GM19043 (cell line): ENCODE results near the gene METTL21A.
"Not testable (repeated sequence)": the region's sequence is repeated elsewhere in the genome, so short reads cannot be mapped to it uniquely, and the experiment has no call there.

ENCODE experiments used
- ATAC-seq: cut with Tn5 transposase; IDR thresholded peaks from one replicate; pipeline ENCODE4 v1.9.1; 2021; ENCODE audit warnings: low read depth; ENCODE audit not compliant: unreplicated experiment

Gene METTL21A

DNA sequence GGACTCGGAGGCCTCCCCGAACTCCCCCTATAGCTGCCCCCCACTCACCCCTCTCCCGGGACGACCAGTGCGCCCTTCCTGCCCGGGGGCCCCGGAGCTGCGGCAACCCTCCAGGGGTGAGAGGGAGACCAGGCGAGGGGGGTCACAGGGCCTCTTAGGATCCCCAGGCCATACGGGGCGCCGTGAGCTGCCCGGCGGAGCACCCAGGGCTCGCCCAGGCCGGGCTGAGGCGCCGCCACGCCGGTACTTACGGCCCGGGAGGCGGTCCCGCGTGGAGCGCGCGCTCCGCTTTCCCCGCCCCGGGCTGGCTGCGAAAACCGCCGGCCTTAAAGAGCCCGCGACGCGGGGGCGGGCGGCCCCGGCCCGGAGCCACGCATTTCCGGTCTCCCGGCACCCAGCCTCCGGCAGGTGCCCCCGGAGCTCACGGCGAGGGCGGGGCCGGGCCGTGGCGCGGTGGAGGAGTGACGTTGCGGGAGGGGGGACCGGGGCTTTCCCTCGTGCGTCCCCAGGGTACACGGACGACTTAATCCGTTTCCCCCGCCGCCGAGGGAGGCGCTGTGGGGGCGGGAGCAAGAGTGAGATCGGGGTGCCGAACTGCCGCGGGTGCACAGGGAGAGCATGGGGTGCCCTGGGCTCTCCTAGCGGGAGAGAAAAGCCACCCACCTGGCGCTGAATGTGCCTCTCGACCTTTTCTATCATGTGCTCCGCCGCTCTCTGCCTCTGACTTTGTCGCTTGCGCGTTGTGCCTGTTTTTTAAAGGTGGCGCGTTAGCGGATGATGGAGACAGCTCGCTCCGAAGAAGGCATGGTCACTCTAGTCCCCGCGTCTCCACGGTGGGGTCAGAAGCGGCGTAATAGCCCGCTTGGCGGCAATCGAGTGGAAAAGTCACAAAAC is at the start of gene METTL21A:
Gene METTL21A, minus strand, starts transcription at position 381 of the 894 bp plus-strand sequence. CDS start 1,019 bp downstream, outside the sequence.
- peak; percentile 47 for ATAC-seq

DNA sequence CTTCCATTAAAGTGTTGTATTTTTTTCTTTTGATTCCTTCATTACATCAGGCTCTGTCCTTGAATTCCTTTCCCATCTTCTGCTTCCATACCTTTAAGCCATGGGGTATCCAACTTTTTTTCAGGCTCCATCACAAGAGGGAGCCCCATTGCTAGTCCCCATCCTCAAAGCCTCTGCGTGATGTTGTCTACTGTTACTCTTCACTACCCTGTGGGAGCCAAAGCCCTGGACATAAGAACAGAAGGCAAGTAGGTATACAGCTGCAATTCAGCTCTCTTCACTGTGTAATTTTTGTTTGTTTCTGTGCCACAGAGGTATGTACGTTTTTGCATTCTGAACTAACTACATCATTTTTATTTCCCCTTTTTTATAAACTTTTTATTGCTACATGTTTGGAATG is 49.6 kb upstream of the METTL21A start:
- no peak for ATAC-seq

DNA sequence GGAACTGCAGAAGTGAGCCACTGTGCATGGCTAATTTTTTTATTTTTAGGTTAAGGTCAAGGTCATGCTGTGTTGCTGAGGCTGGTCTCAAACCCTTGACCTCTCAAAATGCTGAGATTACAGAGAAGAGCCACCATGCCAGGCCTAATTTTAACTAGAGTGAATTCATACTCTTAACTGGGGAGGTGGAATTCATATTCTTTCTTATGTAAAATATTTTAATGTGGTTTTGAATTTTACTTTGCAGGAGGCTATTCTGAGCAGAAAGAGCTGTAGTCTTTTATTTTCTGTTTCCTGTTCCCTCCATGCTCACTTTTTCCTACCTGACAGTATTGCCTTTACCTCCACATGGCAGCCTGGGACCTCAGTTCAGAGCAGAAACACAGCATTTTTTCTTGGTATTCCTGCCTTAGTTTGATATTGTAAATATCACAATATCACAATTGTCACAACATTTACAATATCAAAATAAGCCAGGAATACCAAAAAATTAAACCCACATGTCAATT is 49.1 kb upstream of the METTL21A start:
- no peak for ATAC-seq

DNA sequence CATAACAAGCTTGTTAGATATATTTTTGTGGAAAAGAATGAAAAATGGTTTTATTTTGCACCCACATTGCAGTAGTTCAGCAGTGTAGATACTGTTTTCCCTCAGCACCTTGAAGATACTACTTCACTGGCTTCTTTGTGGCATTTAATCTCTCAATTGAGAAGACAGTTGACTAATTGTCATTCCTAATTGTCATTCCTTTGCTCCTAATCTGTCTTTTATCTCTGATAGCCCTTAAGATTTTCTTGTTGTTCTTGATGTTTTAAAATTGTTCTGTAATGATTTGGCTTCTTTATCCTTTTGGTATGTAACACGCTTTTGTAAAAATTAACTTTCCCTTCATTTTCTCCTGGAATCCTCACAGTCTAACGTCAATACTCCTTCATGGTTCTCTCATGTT is 48.2 kb upstream of the METTL21A start:
- ATAC-seq = no peak

DNA sequence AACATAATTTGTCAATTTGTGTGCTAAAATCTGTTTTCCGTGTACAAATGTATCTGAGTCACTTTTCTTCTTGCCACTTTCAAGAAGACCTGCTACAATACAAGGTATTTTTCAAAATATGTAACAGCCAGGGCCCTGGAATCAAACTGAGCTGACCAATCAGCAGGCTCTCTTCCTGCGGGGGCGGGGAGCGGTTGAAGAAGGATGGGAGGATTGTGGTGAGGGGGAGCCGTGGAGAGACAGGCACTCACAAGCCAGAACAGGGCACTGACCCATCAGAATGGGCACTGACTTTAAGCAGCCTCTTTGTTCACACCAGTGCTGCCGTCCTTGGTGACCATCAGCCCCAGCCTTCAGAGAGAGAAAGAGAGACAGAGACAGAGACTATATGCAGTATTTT is 45.7 kb upstream of the METTL21A start:
- ATAC-seq = no peak

DNA sequence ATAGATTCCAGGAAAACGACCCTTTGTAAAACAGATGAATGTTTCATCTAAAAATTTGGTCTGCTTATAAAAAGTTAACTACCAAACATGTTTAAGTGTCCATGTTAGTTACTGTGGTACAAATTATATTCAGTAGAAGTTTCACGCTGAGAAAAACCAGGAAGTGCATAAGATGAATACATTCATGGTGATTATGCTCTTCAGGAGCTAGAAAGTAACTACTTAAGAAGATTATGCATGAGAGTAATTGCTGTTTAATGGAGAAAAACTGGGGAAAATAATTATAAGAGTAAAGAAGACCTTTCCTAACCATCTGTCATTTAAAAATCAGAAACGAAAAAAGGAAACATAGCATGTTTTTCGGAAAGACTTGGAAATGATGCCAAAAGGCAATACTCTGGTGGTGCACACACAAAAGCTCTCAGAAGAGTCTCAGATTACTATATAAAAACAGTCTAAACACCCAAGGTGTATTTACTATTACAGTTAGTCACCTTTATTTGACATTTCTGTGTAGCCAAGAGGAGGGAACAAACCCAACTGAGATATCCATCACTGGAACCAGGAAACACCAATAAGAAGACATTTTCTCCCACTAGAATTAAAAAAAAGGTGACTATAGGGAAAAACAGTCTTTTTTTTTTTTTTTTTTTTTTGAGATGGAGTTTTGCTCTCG is 38.8 kb upstream of the METTL21A start:
- no peak for ATAC-seq

DNA sequence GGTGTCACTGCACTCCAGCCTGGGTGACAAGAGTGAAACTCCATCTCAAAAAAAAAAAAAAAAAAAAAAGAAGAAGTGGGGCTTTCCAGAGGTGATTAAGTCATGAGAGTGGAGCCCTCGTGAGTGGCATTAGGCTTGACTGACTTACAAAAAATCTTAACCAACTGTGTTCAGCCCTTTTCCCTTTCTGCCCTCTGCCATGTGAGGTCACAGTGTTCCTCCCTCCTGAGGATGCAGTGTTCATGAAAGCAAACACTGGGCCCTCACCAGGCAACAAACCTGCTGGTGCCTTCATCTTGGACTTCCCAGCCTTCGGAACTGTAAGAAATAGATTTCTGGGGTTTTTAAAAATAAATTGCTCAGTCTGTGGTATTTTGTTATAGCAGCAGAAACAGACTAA is 37.0 kb upstream of the METTL21A start:
- ATAC-seq = peak; percentile 93

DNA sequence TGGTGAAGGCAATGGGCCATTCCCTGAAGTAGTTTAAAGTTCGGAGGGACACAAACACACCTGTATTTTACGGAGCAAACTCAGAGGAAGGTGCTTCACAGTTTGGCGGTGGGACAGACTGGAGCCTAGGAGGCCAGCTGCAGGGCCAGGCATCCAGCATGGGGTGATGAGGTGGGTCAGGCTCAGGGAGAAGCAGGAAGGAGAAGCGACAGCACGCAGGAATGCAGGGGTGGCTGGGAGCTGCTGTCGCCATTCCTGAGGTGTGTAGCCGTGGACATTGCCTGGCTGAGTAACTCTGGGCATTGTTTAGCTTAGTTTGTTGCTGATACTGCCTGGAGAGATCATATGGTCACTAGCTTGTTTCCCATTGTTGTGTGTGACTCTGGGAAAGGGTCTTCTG is 35.8 kb upstream of the METTL21A start:
- ATAC-seq = no peak

DNA sequence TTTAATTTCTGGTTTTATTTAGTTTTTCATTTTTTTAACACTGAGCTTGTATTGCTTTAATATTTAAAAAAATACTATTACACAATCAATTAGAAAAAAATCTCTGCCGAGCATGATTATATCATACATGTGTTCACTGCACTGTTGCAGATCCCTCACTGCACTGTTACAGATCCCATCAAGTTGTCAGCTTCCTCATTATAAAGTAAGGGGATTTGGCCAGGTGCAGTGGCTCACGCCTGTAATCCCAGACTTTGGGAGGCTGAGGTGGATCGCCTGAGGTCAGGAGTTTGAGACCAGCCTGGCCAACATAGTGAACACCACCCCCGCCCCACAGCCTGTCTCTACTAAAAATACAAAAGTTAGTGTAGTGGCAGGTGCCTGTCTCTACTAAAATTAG is 33.0 kb upstream of the METTL21A start:
- no peak for ATAC-seq

DNA sequence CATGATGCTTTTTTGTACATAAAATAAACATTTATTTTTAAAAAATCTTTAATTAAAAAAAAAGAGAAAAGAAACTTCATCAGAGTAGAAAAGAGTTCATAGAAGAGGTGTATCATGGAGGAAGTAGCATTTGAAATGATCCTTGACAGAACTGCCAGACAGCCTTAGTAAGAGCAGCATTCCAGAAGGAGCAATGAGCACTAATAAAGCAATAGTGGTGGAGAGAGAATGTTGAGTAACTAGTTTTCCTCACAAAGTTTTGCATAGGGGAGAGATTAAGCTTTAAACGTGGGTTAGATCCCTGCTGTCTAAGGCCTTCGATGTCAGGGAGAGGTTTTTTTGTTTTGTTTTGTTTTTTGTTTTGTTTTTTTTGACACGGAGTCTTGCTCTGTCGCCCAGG is 29.8 kb upstream of the METTL21A start:
- no peak for ATAC-seq

DNA sequence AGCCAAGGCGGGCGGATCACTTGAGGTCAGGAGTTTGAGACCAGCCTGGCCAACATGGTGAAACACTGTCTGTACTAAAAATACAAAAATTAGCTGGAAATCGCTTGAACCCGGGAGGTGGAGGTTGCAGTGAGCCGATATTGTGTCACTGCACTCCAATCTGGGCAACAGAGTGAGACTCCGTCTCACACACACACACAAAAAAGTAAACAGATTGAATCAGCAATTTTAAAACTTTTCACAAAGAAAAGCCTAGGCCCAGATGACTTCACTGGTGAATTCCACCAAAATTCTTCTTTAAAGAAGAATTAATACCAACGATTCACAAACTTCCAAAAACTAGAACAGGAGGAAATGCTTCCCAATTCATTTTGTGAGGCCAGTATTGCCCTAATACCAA is 21.4 kb upstream of the METTL21A start:
- not testable (repeated sequence) for ATAC-seq

DNA sequence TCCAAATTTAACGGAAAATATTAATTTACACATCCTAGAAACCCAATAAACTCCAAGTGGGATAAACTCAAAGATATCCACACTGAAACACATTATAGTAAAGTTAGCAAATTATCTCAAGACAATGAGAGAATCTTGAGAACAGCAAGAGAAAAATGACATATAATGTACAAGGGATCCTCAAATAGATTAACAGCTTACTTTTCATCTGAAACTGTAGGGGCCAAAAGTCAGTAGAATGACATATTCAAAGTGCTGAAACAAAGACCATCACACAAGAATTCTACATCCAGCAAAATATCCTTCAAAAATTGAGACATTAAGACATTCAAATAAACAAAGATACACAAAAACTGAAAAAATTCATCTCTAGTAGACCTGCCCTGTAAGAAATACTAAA is 18.7 kb upstream of the METTL21A start:
- no peak for ATAC-seq

DNA sequence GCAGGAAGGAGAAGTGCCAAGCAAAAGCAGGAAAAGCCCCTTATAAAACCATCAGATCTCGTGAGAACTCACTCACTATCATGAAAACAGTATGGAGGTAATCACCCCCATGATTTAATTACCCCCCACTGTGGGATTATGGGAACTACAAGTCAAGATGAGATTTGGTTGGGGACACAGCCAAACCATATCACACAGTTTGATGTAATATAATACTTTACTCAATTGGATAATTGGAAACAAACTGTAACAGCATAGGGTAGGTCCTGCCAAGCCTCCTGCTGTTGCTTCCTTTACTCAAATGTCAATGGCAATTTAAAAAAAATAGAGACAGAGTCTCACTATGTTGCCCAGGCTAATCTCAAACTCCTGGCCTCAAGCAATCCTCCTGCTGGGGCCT is 15.5 kb upstream of the METTL21A start:
- no peak for ATAC-seq

DNA sequence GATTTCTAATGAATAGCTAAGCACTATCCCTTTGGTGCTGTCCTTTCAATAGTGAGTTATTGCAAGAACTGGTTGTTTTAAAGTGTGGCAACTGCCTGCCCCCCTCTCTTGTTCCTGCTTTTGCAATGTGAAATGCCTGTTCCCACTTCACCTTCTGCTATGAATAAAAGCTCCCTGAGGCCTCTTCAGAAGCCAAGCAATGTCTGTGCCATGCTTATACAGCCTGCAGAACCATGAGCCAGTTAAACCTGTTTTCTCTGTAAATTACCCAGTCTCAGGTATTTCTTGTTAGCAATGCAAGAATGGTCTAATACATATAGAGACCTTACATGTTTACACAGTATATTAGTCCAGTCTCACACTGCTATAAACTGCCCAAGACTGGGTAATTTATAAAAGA is 15.0 kb upstream of the METTL21A start:
- no peak for ATAC-seq

DNA sequence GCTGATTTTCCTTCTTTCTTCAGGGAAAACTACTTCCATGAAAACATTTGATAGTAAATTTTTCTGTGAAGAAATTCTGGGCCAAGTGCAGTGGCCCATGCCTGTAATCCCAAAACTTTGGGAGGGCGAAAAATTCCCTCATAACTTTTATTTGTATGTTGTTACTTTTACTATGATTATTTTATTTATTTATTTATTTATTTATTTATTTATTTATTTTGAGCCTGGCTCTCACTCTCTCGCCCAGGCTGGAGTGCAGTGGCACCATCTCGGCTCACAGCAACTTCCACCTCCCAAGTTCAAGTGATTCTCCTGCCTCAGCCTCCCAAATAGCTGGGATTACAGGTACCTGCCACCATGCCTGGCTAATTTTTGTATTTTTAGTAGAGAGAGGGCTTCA is 14.1 kb upstream of the METTL21A start:
- ATAC-seq = not testable (repeated sequence)

DNA sequence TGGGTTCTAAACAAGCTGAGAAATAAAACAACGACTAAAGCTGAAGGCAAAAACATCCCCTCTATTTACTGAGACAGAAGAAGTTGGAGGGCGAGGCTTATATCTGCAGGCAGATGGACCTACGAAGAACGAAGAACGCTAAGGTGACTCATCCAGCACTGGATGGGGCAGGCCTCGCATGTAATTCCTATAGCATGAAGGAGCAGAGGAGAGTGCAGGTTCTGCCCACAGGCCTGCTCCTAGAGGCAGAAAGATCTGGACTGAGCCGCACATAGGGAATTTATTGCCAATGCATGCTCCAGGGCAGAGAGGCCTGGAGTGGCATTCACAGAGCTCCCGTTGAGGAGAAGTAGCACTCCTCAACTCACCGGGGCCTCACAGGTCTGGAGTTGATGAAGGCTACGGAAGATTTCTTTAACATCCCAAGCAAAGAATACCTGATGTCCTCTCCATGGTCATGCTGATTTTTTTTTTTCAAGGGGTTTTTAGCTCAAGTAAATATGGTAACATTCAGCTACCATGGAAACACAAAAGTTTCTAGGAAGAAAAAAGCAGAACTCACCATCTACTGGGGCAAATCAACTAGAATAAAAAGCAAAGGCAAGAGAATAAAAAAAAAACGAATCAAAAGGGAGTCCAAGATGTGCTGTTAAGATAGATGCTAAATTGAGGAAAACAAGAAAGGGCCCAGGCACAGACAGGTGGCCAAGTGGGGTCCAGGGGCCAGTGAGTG is 10.4 kb upstream of the METTL21A start:
- ATAC-seq = no peak

DNA sequence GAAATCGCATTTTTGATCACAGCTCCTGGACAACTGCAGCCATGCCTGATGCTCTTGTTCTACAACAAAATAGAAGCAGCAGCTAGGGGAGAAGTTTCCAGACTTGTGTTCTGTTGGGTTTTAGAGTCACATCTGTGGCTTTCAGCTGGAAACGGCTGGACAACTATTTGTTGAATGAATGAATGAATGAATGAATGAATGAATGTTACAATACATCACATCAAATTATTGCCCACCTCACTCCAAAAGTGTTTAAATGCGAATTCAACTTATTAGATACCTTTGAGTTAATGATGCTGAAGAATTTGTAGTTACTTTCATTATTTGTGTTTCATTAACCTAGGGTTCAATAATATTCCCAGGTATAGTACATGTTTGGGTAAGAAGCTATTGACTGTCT is 8.5 kb upstream of the METTL21A start:
- no peak for ATAC-seq

DNA sequence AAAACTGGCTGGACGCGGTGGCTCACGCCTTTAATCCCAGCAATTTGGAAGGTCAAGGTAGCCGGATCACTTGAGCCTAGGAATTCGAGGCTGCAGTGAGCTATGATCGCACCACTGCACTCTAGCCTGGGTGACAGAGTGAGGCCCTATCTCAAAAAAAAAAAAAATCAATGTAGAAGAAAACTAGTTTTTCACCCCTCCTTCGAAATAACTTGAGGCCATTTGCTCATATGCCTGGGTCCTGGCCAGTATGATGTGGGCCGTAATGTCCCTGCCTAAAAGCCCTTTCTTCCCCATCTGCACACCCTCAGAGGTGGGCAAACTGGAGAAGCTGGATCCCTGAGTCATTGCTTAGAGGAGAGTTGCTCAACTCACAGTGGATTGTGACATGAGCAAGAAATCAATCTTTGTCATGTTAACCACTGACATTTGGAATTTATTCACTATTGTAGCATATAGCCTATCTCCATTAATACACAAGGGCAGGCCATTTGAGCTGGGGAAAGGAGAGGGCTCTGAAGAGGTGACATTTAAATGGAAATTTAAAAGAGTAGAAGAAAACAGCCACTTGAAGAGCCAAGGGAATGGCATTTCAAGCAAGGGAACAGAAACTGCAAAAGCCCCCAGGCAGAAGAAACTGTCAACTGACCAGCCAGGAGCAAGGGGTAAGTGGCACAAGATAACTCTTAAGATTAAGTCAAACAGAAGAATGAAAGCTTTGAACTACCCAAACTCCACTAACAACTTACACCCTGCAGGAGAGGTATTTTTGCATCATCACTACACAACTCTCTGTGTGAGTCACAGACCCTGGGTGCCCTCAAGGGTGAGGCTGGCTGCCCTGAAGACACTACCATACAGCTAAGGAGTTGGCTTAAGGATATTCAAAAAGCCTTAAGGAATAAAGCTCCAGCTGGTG is 7.6 kb upstream of the METTL21A start:
- peak; percentile 41 for ATAC-seq

DNA sequence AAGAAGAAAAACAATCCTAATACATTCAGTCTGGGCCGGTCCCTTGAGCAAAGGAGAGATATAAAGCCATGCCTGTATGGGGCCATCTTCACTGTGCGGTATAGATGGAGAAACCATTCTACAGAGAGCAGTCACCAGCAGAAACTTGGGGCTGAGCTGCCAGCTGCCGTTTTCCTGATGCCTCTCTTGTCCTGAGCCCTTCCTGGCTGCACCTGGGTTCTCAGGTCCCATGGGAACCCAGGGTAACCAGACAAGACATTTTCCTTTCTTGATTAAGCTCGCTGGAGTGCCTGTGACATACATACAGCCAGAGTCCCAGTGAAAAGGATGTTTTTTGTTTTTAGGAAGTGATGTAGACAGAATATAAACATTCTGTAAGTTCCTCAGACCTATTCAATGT is 5.3 kb upstream of the METTL21A start:
- no peak for ATAC-seq

DNA sequence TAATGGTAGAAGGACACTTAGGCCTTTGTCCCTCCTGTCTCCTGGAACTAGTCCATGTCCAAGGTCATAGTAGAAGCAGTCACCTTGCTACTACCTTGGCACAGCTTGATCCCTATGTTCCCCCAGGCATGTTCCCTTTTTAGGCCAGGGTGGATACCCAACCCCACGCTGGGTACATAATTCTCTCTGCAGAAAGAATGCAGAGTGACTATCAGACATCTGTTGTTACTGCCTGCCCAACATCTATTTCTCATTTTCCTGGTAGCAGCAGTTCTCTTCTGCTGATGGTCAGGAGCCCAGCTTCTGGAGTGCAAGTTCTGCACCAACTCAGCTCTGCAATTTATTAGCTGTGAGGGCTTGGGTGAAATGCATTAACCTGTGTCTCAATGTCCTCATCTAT is 4.4 kb upstream of the METTL21A start:
- no peak for ATAC-seq
